ENCODE data around the gene PKD2. TPM values are rescaled to one million over a fixed set of nuclear protein-coding genes. Genes with fewer than 3 reads are reported as not detected.

Gene PKD2
- total RNA-seq, 1 donor: 161 TPM

- no peak overlapping the region for H3K4me3 ChIP-seq (ENCODE audit: low read depth, low read length)
- DNase-seq (ENCODE audit: low read depth): peak; percentile 18
- no peak for TF ChIP-seq CTCF (IDR thresholded peaks at IDR 0.05; ENCODE audit: insufficient read depth, low read depth, low read length)
These were observed 28.8 kb upstream of the PKD2 start for GRCh38 chr4:87978681-87979080.

- no peak for DNase-seq (ENCODE audit: low read depth)
- H3K4me3 ChIP-seq (ENCODE audit: low read depth, low read length): no peak overlapping the region
- TF ChIP-seq CTCF (IDR thresholded peaks at IDR 0.05; ENCODE audit: insufficient read depth, low read depth, low read length): no peak
These were observed 27.6 kb upstream of the PKD2 start for GRCh38 chr4:87979810-87980209.

DNA sequence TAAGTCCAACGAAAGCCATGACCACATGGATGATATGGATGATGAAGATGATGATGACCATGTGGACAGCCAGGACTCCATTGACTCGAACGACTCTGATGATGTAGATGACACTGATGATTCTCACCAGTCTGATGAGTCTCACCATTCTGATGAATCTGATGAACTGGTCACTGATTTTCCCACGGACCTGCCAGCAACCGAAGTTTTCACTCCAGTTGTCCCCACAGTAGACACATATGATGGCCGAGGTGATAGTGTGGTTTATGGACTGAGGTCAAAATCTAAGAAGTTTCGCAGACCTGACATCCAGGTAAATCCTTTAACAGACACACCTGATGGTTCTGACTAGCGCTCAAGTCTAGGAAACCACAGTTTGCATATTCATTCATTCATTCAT lies 25.9 kb upstream of the PKD2 start:
- H3K4me3 ChIP-seq (ENCODE audit: low read depth, low read length): no peak overlapping the region
- TF ChIP-seq CTCF (IDR thresholded peaks at IDR 0.05; ENCODE audit: insufficient read depth, low read depth, low read length): no peak
- DNase-seq (ENCODE audit: low read depth): no peak

GRCh38 chr4:87982036-87982435 lies 25.4 kb upstream of the PKD2 start:
- TF ChIP-seq CTCF (IDR thresholded peaks at IDR 0.05; ENCODE audit: insufficient read depth, low read depth, low read length): no peak
- DNase-seq (ENCODE audit: low read depth): no peak
- H3K4me3 ChIP-seq (ENCODE audit: low read depth, low read length): no peak overlapping the region

DNA sequence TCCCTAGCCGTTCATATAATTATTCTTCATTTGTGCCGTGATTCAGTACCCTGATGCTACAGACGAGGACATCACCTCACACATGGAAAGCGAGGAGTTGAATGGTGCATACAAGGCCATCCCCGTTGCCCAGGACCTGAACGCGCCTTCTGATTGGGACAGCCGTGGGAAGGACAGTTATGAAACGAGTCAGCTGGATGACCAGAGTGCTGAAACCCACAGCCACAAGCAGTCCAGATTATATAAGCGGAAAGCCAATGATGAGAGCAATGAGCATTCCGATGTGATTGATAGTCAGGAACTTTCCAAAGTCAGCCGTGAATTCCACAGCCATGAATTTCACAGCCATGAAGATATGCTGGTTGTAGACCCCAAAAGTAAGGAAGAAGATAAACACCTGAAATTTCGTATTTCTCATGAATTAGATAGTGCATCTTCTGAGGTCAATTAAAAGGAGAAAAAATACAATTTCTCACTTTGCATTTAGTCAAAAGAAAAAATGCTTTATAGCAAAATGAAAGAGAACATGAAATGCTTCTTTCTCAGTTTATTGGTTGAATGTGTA lies 24.9 kb upstream of the PKD2 start:
- no peak overlapping the region for H3K4me3 ChIP-seq (ENCODE audit: low read depth, low read length)
- no peak for TF ChIP-seq CTCF (IDR thresholded peaks at IDR 0.05; ENCODE audit: insufficient read depth, low read depth, low read length)
- no peak for DNase-seq (ENCODE audit: low read depth)

DNA sequence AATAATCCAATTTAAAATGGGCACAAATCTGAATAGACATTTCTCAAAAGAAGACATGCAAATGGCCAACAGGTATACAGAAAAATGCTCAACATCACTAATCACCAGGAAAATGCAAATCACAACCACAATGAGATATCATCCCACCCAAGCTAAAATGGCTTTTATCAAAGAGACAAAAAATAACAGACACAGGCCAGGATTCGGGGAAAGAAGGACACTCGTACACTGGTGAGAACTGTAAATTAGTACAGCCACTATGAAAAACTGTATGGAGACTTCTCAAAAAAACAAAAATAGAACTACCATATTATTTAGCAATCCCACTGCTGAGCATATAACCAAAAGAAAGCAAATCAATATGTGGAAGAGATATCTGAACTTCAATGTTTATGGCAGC lies 23.4 kb upstream of the PKD2 start:
- no peak for TF ChIP-seq CTCF (IDR thresholded peaks at IDR 0.05; ENCODE audit: insufficient read depth, low read depth, low read length)
- H3K4me3 ChIP-seq (ENCODE audit: low read depth, low read length): no peak overlapping the region
- DNase-seq (ENCODE audit: low read depth): no peak

Data from fibroblast of villous mesenchyme (primary cell).